ENCODE measurements around the gene SRGAP1. TPM values are rescaled to one million over a fixed set of nuclear protein-coding genes. Genes with fewer than 3 reads are reported as not detected.

SRGAP1 gene
- total RNA-seq, 4 donors from 2014 or later = 7.2 to 22.9 (median 11.5) TPM

- Histone ChIP-seq H3K4me1 (peaks cover 2 to 25% (median 14%) of the 10 kb centered on the region in 3 donors), H3K27ac (no peak overlapping the region), H3K27me3 (no peaks in the 10 kb centered on the region), H3K9me3 (no peaks in the 10 kb centered on the region), H3K4me3 (no peak overlapping the region), H3K36me3 (peaks cover 0 to 14% of the 10 kb centered on the region in 2 donors)
- no peak for ATAC-seq
- TF ChIP-seq EP300 (IDR thresholded peaks at IDR 0.05) (no peak), CTCF (IDR thresholded peaks at IDR 0.05) (no peak), POLR2A (IDR thresholded peaks at IDR 0.05) (no peak), POLR2AphosphoS5 (IDR thresholded peaks at IDR 0.05) (no peak)
- 73 to 94% methylated on average over 3 of the region's 3 CpGs for WGBS, 2 donors (ENCODE audit: low coverage in 1 of 2)
Observed at GRCh38 chr12:64093689-64094088, 249.2 kb downstream of the SRGAP1 start.

- no peak overlapping the region for H3K4me3 ChIP-seq
- peaks cover 4 to 23% (median 7%) of the 10 kb centered on the region in 3 donors for H3K4me1 ChIP-seq
- 50 to 68% methylated on average over 2 to 4 of the region's 4 CpGs for WGBS, 2 donors (ENCODE audit: low coverage in 1 of 2)
- H3K36me3 ChIP-seq = peaks cover 0 to 14% of the 10 kb centered on the region in 2 donors
- ATAC-seq = no peak
- no peaks in the 10 kb centered on the region for H3K9me3 ChIP-seq
- TF ChIP-seq POLR2AphosphoS5 (IDR thresholded peaks at IDR 0.05) = peak; percentile 12
- TF ChIP-seq POLR2A (IDR thresholded peaks at IDR 0.05) = no peak
- TF ChIP-seq EP300 (IDR thresholded peaks at IDR 0.05) = no peak
- TF ChIP-seq CTCF (IDR thresholded peaks at IDR 0.05) = no peak
- peak overlapping the region in 1 of 4 donors; percentile 80 for H3K27ac ChIP-seq
- no peaks in the 10 kb centered on the region for H3K27me3 ChIP-seq
Observed at GRCh38 chr12:64097366-64098105, 253.0 kb downstream of the SRGAP1 start.

GRCh38 chr12:64098709-64099354 lies 254.3 kb downstream of the SRGAP1 start:
- WGBS, 2 donors (ENCODE audit: low coverage in 1 of 2) = 16 to 31% methylated on average over 2 of the region's 2 CpGs

GRCh38 chr12:64099397-64099796 lies 254.9 kb downstream of the SRGAP1 start:
- TF ChIP-seq CTCF (IDR thresholded peaks at IDR 0.05) (no peak), POLR2AphosphoS5 (IDR thresholded peaks at IDR 0.05) (peak; percentile 98)
- peak; percentile 92 for ATAC-seq
- H3K4me3 ChIP-seq = no peak overlapping the region
- peaks cover 0 to 14% of the 10 kb centered on the region in 2 donors for H3K36me3 ChIP-seq
- H3K9me3 ChIP-seq = no peaks in the 10 kb centered on the region
- H3K4me1 ChIP-seq = peaks cover 7 to 39% (median 11%) of the 10 kb centered on the region in 3 donors
- H3K27me3 ChIP-seq = no peaks in the 10 kb centered on the region
- H3K27ac ChIP-seq = peak overlapping the region; percentile 75 to 86 (median 80)
- 10 to 12% methylated on average over 3 to 5 of the region's 5 CpGs for WGBS, 2 donors (ENCODE audit: low coverage in 1 of 2)

More at GRCh38 chr12:64098709-64099354, 254.3 kb downstream of the SRGAP1 start:
- no peak for ATAC-seq
- Histone ChIP-seq H3K4me3 (no peak overlapping the region), H3K36me3 (peaks cover 0 to 14% of the 10 kb centered on the region in 2 donors), H3K27ac (peak overlapping the region; percentile 75 to 86 (median 80)), H3K9me3 (no peaks in the 10 kb centered on the region), H3K27me3 (no peaks in the 10 kb centered on the region), H3K4me1 (peaks cover 7 to 34% (median 8%) of the 10 kb centered on the region in 3 donors)
- TF ChIP-seq POLR2AphosphoS5 (IDR thresholded peaks at IDR 0.05) = no peak
- no peak for TF ChIP-seq EP300 (IDR thresholded peaks at IDR 0.05)
- TF ChIP-seq CTCF (IDR thresholded peaks at IDR 0.05) = no peak
- no peak for TF ChIP-seq POLR2A (IDR thresholded peaks at IDR 0.05)

Measured in gastroesophageal sphincter (tissue), 4 donors.